ENCODE data around the gene LIX1L. TPM values are rescaled to one million over a fixed set of nuclear protein-coding genes. Genes with fewer than 3 reads are reported as not detected.

Gene LIX1L
- total RNA-seq, 1 experiment from 2014 or later, result 37.4 TPM

DNA sequence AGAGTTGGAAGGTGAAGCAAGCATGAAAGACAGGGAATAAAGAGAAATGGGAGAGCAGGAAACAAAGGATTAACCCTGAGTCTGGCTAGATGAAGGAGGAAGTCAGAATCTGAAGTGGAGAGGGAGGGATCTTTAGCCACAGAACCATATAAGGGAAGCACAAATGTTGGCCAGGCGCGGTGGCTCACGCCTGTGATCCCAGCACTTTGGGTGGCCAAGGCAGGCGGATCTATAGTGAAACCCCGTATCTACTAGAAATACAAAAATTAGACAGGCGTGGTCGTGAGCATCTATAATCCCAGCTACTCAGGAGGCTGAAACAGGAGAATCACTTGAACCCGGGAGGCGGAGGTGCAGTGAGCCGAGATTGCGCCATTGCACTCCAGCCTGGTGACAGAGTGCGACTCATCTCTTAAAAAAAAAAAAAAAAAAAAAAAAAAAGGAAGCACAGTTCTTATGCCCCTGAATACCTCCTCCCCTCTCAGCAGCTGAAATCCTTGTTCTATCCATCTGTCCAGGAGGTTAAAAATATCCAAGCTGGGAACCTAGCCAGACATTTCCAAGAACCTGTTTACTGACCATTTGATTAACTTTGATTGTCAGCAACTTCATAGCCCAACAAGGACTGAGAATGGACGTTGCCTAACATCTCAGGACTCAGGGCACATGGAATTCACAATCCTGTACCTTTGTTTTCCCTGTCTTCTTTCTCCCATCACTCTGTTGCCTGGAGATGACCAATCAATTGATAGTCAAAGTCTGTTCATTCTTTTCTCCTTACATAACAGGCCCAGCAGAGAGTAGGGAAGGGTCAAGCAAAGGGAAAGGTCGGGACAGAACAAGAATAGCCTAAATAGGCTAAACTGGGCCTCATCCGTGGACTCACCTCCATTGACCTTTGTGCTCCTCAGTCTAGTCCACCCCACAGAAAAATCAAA lies 28.0 kb upstream of the LIX1L start:
- DNase-seq (ENCODE audit: low read depth), result peak; percentile 94

DNA sequence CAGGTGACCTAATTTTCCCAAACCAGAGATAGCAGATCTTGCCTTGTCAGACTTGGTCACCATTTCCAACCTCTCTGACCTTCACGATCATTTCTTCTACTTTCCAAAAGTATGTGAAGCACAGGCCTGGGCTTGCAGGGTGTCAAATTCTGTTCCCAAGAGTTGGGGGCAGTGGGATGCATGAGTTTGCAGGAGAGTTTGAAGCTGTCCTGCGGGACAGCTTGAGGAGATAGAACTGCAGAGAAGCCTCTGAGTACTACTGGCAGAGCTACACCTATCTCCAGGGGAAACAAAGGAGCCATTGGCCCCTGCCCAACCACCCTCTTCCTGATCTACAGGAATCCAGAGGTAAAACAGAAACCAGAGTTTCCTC lies 27.3 kb upstream of the LIX1L start:
- no peak for DNase-seq (ENCODE audit: low read depth)

DNA sequence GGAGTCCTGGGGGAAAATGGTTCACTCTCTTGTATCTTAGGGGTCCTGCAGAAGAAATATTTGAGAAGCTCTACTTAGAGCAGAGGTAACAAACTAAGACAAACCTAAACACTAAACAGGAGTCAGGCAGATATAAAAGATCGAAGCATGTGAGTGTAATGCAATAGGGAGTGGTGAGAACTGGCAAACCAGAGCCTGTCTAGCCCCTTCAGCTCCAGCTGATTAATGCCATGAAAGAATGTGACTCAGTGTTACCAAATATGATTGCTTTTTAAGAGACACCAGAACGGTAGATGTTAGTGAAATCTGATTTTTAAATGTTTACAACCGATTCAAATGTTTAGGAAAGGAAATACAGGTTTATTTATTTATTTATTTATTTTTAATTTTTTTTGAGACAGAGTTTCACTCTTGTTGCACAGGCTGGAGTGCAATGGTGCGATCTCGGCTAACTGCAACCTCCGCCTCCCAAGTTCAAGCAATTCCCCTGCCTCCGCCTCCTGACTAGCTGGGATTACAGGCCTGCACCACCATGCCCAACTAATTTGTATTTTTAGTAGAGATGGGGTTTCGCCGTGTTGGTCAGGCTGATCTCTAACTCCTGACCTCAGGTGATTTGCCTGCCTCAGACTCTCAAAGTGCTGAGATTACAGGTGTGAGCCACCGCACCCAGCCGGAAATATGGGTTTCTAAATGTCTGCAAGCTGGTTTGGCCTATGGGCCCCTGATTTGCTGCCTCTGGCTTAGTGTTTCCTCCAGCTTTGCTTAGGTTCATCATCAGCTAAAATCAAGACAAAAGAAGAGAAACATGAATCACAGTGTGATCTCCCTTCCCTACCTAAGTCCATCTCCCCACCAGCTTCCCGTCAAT lies 26.4 kb upstream of the LIX1L start:
- peak; percentile 44 for DNase-seq (ENCODE audit: low read depth)

DNA sequence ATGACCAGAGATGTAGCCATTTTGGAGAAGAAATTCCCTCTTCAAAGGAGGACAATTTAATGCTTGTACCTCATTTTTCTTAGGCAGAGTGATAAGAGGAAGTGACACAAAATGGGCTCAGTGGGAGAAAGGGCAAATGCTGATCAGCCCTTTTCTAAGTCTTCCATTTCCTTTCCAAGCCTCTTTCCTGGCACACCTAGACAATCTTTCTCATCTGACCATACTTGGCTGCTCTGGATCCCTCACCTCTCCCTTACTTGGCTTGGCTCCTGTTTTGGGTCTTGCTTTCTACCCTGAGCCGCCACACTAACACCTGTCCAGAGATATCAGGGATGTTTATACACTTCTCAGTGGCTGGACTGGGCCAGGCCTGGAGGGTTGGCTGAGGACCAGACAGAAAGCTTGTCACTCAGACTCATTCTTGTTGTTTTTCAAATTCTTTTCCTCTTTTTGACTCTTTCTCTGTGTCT lies 25.4 kb upstream of the LIX1L start:
- DNase-seq (ENCODE audit: low read depth), result peak; percentile 92

DNA sequence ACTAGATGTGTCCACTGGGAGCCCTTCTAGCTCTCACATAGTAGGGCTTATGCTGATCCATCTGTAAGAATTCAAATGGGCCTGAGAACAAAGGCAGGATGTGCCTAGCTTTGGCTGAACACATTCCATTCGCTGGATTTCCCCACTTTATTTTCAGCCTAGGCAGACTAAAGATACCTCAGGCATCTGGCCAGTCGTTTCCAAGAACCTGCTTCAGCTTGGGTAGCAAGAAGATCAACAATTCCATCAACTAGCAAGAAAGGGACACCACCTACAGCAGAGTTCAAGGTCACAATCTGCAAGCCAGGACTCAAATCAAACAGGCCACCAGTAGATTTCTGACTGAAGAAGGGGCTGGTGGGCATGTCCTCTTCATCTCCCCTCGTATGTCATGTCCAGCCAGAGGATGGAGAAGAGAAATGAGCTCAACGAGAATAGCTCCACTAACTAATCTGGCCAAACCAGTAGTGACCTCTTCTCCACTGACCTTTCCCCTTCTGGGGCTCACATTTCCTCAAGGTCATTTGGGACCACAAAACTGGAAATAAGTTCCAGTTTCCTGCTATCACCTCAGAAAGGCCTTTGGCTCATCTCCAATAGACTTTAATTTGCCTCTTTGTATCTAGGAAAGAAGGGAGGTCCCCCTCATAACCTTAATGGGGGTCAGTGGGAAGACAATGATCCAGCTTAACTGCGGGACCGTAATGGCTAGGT lies 24.4 kb upstream of the LIX1L start:
- DNase-seq (ENCODE audit: low read depth), result no peak

DNA sequence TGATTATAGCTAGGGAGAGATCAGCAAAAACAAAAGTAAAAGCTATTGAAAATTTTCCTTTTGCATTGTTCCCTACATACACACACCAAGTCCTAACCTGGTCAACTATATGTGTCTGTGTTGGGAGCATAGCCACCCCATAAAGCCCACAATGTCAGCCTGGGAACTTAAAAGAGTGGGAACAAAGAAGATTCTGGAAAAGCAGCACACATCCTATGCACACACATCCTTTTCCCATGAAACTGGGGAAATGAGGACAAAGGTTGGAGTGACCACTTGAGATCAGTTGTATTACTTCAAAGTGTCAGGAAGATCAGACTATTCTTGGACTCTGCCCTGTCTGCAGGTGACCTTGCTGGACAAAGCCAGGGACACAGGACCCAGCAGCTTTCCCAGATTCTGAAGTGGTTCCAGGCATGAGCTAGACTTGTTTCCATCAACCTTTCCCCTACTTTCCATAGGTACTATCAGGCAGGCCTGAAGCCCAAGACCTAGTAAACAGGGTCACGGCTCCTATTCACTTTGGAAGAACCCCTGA lies 22.7 kb upstream of the LIX1L start:
- no peak for DNase-seq (ENCODE audit: low read depth)

DNA sequence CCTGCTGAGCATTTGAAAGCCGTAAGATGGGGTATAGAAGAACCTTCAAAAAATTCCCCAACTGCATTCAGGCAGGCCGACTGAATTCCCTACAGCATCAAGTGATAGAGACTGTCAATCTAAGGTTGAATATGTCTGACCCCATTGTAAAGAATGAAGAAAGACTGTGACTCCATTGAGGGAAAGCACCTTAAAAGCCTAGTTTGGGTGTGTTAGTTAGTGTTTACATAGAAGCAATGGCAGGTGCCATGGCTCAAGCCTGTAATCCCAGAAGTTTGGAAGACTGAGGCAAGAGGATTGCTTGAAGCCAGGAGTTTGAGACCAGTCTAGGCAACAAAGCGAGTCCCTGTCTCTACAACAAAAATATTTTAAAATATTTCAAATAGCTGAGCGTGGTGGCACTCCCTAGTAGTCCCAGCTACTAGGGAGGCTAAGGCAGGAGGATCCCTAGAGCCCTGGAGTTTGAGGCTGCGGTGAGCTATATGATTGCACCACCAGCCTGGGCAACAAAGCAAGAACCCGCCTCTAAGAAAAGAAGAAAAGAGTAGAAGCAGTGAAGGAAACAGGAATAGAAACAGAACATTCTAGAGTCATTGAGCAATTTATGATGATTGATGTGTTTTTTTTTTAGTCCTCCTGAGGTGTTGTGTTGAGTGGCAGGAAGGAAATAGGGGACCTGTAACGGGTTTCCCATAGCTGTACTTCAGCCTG lies 22.1 kb upstream of the LIX1L start:
- peak; percentile 55 for DNase-seq (ENCODE audit: low read depth)

DNA sequence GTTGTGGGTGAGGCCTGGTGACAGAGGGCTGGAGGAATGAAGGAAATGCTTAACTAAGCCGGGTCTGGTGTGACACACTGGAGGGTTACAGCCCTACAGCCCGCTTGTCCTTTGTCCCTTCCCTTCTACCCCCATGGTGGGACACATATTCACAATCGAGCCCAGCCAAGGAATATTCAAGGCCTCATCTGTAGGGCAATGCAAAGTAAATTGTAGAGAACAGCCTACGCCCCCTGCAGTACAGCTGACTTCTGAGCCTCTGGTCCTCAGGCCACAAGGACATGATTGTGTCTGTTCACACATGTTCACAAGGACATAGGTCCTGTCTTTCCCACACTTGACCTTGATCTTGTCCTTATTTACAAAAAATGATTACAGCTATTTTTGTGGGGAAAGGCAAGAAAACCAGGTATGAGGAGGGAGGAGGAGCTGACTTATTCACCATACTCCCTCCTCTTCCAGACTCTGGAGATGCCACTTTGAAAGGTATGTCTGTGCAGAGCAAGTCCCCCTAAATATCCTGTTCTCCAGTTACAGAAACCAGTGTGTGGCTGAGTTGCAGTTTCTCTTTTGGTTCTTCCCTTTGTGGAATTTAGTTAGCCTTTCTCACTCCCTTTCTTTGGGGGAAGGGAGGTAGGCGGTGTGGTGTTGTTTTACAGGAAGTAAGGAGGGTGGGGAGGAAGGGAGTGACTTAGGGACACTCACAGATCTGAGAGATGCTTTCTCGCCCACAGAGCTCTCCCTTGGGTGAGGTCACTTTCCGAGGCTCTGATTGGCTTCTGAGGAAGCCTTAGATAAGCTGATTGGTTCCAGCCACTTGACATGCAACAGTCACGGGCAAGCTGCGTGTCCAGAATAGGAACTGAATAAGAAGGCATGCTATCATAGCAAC lies 21.3 kb upstream of the LIX1L start:
- peak; percentile 100 for DNase-seq (ENCODE audit: low read depth)

DNA sequence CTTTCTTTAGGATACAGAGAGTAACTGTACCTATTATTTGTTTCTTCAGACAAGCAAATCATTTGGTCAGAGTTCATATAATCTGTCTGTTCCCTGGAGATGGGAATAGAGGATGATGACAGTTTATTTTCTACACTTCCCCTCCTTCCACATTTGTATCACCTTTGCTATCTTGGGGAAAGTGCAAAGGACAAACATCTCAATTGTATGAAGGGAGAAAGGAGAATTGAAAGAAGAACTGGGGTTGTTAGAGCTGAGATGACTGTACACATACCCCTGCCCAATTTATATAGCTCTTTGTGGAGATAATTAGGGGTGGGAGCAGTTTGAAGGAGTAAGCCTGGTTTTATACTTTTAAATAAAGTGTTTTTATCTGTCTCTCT lies 20.6 kb upstream of the LIX1L start:
- no peak for DNase-seq (ENCODE audit: low read depth)

DNA sequence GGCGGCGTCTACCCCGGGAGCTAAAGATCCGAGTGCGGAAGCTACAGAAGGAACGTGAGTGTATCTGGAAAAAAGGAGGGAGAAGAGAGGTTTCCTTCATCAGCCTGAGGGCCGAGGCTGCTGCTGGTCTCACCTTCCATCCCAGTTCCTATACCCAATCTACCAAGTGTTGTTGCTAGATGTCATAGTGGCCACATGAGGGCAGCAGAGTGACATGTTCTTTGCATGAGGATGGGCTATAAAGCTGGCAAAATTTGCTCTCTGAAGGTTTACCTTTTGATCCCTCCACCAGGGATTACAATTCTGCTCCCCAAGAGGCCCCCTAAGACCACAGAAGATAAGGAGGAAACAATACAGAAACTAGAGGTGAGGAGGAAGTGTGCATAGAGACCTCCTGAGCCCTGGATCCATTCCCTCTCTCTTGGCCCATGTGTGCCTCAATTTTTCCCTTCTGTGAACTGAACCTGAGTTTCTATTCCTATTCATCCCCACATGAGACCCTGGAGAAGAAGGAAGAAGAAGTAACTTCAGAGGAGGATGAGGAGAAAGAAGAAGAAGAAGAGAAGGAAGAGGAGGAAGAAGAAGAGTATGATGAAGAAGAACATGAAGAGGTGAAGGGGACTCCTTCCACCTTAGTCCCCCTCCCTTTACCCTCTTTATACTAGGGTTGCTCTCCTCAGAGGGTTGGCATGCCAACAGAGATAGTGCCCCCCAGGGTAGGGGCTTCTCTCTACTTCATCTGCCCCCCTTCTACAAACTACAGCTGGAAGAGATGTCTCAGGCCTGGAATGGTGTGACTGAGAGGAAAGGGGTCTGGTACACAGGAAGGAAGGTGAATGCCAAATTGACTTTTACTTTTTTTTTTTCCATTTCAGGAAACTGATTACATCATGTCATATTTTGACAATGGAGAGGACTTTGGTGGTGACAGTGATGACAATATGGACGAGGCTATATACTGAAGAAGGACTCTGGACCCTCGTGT lies 20.0 kb upstream of the LIX1L start:
- DNase-seq (ENCODE audit: low read depth), result peak; percentile 81

DNA sequence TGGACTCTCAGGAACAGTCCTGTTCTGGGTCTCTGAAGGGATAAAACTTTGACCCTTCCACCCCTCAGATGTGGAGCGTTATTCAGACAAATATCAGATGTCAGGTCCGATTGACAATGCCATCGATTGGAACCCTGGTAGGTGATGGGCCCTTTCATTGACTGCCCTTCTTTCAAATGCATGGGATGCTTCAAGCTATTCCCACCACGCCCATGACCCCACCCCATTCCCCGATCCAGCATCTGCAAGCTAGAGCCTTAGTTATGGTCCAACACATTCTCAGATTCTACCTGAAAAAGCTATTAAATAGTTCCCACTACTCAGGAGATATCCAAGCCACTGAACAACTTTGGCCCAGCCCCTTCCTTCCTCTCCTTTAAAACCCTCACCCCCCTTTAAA lies 19.2 kb upstream of the LIX1L start:
- DNase-seq (ENCODE audit: low read depth), result no peak

DNA sequence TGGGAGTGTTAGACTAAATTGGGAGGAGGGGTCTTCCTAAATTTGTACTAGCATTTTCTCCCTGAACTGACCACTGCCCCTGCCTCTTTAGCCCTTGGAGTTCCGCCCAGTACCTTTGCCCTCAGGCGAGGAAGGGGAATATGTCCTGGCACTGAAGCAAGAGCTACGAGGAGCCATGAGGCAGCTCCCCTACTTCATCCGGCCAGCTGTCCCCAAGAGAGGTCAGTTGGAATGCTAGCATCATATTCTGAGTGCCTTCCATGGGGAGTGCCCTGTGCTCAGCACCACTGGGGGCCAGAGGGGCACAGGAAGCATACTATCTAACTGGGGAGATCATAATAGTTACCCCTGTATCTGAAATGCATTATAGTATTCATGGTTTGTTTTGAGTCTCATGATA lies 17.4 kb upstream of the LIX1L start:
- peak; percentile 50 for DNase-seq (ENCODE audit: low read depth)

DNA sequence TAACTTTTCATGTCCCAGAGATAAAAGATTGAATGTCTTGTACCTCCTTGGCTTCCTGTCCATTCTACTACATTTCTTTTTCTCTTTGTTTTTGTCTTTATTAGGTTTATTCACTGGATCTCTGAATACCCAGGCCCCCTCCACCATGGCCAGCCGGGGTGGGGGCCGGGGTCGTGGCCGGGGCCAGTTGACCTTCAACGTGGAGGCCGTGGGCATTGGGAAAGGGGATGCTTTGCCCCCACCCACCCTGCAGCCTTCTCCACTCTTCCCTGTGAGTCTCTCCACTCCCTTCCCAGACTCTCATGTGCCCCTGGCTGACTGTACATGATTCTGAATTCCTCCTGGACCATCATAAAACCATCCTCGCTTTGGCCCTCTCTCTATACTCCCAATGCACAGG lies 16.9 kb upstream of the LIX1L start:
- DNase-seq (ENCODE audit: low read depth), result no peak

DNA sequence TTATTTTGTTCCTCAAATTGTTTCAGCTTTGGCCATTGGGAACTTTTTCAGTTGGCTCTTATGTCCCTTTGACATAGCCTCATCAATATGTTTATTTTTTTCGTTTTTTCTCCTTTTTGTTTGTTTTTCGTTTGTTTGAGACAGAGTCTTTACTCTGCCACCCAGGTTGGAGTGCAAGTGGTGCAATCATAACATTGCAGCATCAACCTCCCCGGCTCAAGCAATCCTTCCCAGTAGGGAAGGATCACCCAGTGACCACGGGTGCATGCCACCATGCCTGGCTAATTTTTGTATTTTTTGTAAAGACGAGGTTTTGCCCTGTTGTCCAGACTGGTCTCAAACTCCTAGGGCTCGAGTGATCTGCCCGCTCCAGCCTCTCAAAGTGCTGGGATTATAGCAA lies 14.8 kb upstream of the LIX1L start:
- no peak for DNase-seq (ENCODE audit: low read depth)

DNA sequence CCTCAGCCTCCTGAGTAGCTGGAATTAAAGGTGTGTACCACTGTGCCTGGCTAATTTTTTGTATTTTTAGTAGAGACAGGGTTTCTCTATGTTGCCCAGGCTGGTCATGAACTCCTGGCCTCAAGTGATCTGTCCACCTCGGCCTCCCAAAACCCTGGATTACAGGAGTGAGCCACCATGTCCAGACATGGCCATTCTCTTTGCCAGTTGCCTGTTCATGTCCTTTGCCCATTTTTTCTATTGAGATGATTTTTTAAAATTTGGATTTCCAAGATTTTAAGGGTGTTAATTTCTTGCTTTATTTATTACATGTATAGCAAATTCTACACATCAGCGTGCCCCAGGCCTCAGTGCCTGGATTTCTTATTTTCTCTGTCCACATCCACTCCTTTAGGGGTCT lies 9.5 kb upstream of the LIX1L start:
- no peak for DNase-seq (ENCODE audit: low read depth)

DNA sequence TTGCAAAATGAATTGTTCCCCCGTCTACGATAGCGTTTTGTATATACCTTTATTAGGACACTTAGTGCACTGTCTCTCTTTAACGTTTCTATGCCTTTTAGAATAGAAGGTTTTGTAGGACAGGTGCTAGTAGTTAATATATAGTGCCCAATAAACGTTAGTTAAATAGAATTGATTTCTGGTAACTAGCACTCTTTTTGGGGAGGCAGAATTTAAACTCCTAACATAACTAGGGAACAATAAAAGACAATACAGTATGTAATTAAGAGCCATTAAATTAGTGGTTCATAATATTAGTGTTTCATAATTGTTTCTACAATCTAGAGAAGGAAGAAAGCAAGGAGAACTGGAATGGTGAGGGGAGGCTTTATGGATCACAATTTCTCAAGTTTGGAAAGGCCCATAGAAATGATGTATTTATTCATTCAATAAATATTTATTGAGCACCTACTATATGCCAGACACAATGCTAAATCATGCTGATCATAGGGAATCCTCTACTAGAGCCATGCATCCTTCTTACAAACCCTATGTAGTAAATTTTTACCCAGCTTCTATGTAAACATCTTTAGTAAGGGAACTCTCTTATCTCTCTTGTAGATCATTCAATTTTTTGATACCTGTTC lies 7.4 kb upstream of the LIX1L start:
- DNase-seq (ENCODE audit: low read depth), result no peak

DNA sequence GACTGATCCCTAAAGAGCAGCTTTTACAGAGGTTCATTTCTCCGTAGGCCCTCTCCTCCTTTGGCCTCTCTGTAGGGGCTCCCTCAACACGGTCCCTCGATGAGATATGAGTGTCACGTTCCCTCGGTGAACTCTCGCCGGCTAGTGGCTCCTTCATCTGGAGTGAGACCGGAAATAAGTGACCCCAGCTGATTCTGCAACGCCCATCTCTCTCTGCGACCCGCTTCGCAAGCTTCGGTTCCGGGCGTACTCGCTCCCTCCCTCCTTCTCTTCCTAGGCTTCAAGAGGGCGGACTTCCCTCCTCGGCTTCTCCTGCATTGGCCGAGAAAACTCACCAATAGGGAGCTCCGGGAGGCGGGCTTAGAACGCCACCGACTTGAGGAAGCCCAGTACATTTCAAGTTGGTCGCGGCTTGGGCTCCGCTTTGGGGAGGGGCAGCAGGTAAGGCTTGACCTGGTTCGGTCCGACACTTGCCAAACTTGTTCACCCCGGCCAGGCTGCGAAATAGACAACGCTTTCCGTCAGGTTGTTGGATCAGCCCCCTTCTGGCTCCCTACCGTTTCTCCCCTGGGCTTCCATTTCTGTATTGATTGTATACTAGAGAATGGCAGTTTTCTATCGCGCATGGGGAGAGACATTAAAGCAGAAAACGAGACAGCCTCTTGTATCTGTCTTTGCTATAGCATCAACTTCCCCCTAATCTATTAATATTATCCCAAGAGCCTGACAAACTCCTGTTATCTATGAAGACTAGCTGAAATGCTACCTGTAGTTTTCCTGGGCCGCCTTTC lies 6.7 kb upstream of the LIX1L start, which contains the start of the genes ANKRD34A and POLR3GL:
Gene ANKRD34A (minus strand): TSS at position 248 of the 791 bp plus-strand sequence. CDS start 2,816 bp downstream, outside the sequence.
Gene POLR3GL (plus strand): TSS at position 363 of the 791 bp plus-strand sequence. CDS start 10,176 bp downstream, outside the sequence.
- DNase-seq (ENCODE audit: low read depth), result peak; percentile 94
